Neuronal stem cell (in vitro differentiated cells): Measurements from ENCODE around the gene GDPD3.

ENCODE experiments used
- DNase-seq: peaks from one replicate; pipeline ENCODE4 v3.0.0-alpha.2; 2013; ENCODE audit warnings: low spot score
- H2AFZ ChIP-seq: one replicate; pipeline ENCODE4 v1.6.1; 2013; ENCODE audit warnings: mild to moderate bottlenecking, low read length, inconsistent platforms
- H2AK5ac ChIP-seq: 2 replicates; pipeline ENCODE4 v1.6.1; 2013; ENCODE audit warnings: low read depth, mild to moderate bottlenecking, inconsistent platforms, low read length, moderate library complexity, mixed read lengths
- H2BK120ac ChIP-seq: 2 replicates; pipeline ENCODE4 v1.6.1; 2013; ENCODE audit warnings: low read depth, mild to moderate bottlenecking, inconsistent platforms, low read length, moderate library complexity, mixed read lengths
- H2BK12ac ChIP-seq: one replicate; pipeline ENCODE4 v1.6.1; 2013; ENCODE audit warnings: low read length, inconsistent platforms
- H2BK15ac ChIP-seq: 2 replicates; pipeline ENCODE4 v1.6.1; 2013; ENCODE audit warnings: mild to moderate bottlenecking, low read length, inconsistent platforms, mixed read lengths
- H2BK5ac ChIP-seq: one replicate; pipeline ENCODE4 v1.6.1; 2013; ENCODE audit warnings: inconsistent platforms, mild to moderate bottlenecking, low read length, moderate library complexity
- H3K14ac ChIP-seq: one replicate; pipeline ENCODE4 v1.6.1; 2013; ENCODE audit warnings: low read length, inconsistent platforms
- H3K18ac ChIP-seq: 2 replicates; pipeline ENCODE4 v1.6.1; 2013; ENCODE audit warnings: low read length, inconsistent platforms
- H3K23ac ChIP-seq: 2 replicates; pipeline ENCODE4 v1.6.1; 2013; ENCODE audit warnings: low read depth, mild to moderate bottlenecking, mixed read lengths, low read length, inconsistent platforms; ENCODE audit not compliant: poor library complexity
- H3K27ac ChIP-seq: replicated peaks from 3 replicates; pipeline ENCODE4 v1.5.1; 2013; ENCODE audit warnings: low read length, inconsistent platforms
- H3K27me3 ChIP-seq, 3 experiments: 2 replicates each; pipeline ENCODE4 v1.6.1; 2013; ENCODE audit warnings: low read length in 3 of 3, mild to moderate bottlenecking in 2 of 3, inconsistent platforms in 1 of 3, low read depth in 1 of 3, mixed read lengths in 1 of 3, moderate library complexity in 1 of 3; ENCODE audit not compliant: control insufficient read depth in 3 of 3, insufficient read depth in 3 of 3
- H3K36me3 ChIP-seq, 2 donors: replicated peaks in 1 of 2; 2 replicates each; pipeline ENCODE4 v1.6.1; 2013; ENCODE audit warnings: low read length in 2 of 2; ENCODE audit not compliant: control insufficient read depth in 2 of 2, insufficient read depth in 2 of 2
- H3K4ac ChIP-seq: 2 replicates; pipeline ENCODE4 v1.6.1; 2013; ENCODE audit warnings: inconsistent platforms, mild to moderate bottlenecking, low read length, moderate library complexity
- H3K4me1 ChIP-seq, 2 donors: 1 replicate in 1 of 2; 2 replicates in 1 of 2; pipeline ENCODE4 v1.6.1; 2013; ENCODE audit warnings: low read length in 2 of 2, low read depth in 1 of 2; ENCODE audit not compliant: control insufficient read depth in 2 of 2, insufficient read depth in 1 of 2
- H3K4me2 ChIP-seq: one replicate; pipeline ENCODE4 v1.6.1; 2013; ENCODE audit warnings: mild to moderate bottlenecking, low read length, inconsistent platforms; ENCODE audit not compliant: insufficient read depth, poor library complexity, severe bottlenecking
- H3K4me3 ChIP-seq, 2 donors: 2 replicates each; pipeline ENCODE4 v1.5.1; 2013; ENCODE audit warnings: low read length in 2 of 2, mild to moderate bottlenecking in 2 of 2, inconsistent platforms in 1 of 2, moderate library complexity in 1 of 2
- H3K79me1 ChIP-seq: one replicate; pipeline ENCODE4 v1.6.1; 2013; ENCODE audit warnings: low read depth, mild to moderate bottlenecking, inconsistent platforms, low read length, moderate library complexity
- H3K9ac ChIP-seq: one replicate; pipeline ENCODE4 v1.6.1; 2013; ENCODE audit warnings: mild to moderate bottlenecking, low read depth, low read length, inconsistent platforms; ENCODE audit not compliant: poor library complexity
- H3K9me3 ChIP-seq, 2 donors: replicated peaks in 1 of 2; 2 replicates each; pipeline versions ENCODE3 to v1.6.1; 2013; ENCODE audit warnings: low read length in 2 of 2, mild to moderate bottlenecking in 2 of 2, inconsistent platforms in 1 of 2, low read depth in 1 of 2, mixed read lengths in 1 of 2, moderate library complexity in 1 of 2; ENCODE audit not compliant: control insufficient read depth in 2 of 2, insufficient read depth in 1 of 2
- H4K8ac ChIP-seq: one replicate; pipeline ENCODE4 v1.6.1; 2013; ENCODE audit warnings: low read depth, mild to moderate bottlenecking, inconsistent platforms, low read length, moderate library complexity
- H4K91ac ChIP-seq: one replicate; pipeline ENCODE4 v1.6.1; 2013; ENCODE audit warnings: low read length, low read depth, mild to moderate bottlenecking, inconsistent platforms; ENCODE audit not compliant: poor library complexity
- WGBS, 2 donors: extraction: QIAGEN DNeasy Blood & Tissue Kit; methylation state at CpG; one replicate each; pipeline ENCODE4 v1.1.7; 2013; ENCODE audit warnings: missing lambda C conversion rate in 2 of 2, mixed read lengths in 1 of 2; ENCODE audit not compliant: insufficient read length in 2 of 2, insufficient replicate concordance in 1 of 2; ENCODE audit errors: extremely low coverage in 2 of 2; 5-methylcytosine and 5-hydroxymethylcytosine counted together

The GDPD3 gene

GRCh38 chr16:30085247-30085646 lies 28.1 kb downstream of the GDPD3 start:
- H2AK5ac ChIP-seq = no peak overlapping the region
- H3K27ac ChIP-seq = no peak overlapping the region
- H2BK15ac ChIP-seq = no peak overlapping the region
- no peak overlapping the region for H4K91ac ChIP-seq
- DNase-seq = no peak
- H3K23ac ChIP-seq = no peak overlapping the region
- no peak overlapping the region for H4K8ac ChIP-seq
- no peaks in the 10 kb centered on the region for H3K79me1 ChIP-seq
- H3K4me1 ChIP-seq = peaks cover 0 to under 1% of the 10 kb centered on the region in 2 donors
- WGBS, 2 donors = no CpG with 5 or more reads among the region's 3 CpGs
- peaks cover 0 to 3% of the 10 kb centered on the region in 2 donors for H3K9me3 ChIP-seq
- no peak overlapping the region for H2BK5ac ChIP-seq
- H3K18ac ChIP-seq = no peak overlapping the region
- no peak overlapping the region for H2BK120ac ChIP-seq
- H3K27me3 ChIP-seq = no peaks in the 10 kb centered on the region
- no peak overlapping the region for H3K4me3 ChIP-seq
- H3K9ac ChIP-seq = no peak overlapping the region
- H3K4me2 ChIP-seq = no peak overlapping the region
- H2AFZ ChIP-seq = no peak overlapping the region
- H3K36me3 ChIP-seq = peaks cover 43 to 50% of the 10 kb centered on the region in 2 donors
- no peak overlapping the region for H2BK12ac ChIP-seq
- H3K4ac ChIP-seq = no peak overlapping the region
- no peak overlapping the region for H3K14ac ChIP-seq

GRCh38 chr16:30084816-30085159 lies 28.5 kb downstream of the GDPD3 start:
- Histone ChIP-seq H3K9me3 (peaks cover 0 to 3% of the 10 kb centered on the region in 2 donors), H3K14ac (no peak overlapping the region), H3K4me2 (no peak overlapping the region), H3K18ac (no peak overlapping the region), H3K4me1 (no peaks in the 10 kb centered on the region), H2BK5ac (no peak overlapping the region), H3K4me3 (no peak overlapping the region), H2BK12ac (no peak overlapping the region), H3K27me3 (no peaks in the 10 kb centered on the region), H4K91ac (no peak overlapping the region), H2AFZ (no peak overlapping the region), H3K4ac (no peak overlapping the region), H3K27ac (no peak overlapping the region), H3K23ac (no peak overlapping the region), H2BK120ac (no peak overlapping the region), H3K9ac (no peak overlapping the region), H2AK5ac (no peak overlapping the region), H3K36me3 (peaks cover 44 to 55% of the 10 kb centered on the region in 2 donors), H4K8ac (no peak overlapping the region), H3K79me1 (no peaks in the 10 kb centered on the region), H2BK15ac (no peak overlapping the region)
- WGBS, 2 donors = no CpG with 5 or more reads among the region's 17 CpGs
- DNase-seq = no peak

- Histone ChIP-seq H2BK15ac (no peak overlapping the region), H3K79me1 (peaks cover 4% of the 10 kb centered on the region), H2BK12ac (no peak overlapping the region), H2AFZ (no peak overlapping the region), H3K18ac (no peak overlapping the region), H2BK120ac (no peak overlapping the region), H3K4me2 (no peak overlapping the region), H3K27ac (no peak overlapping the region), H4K91ac (no peak overlapping the region), H3K4me3 (no peak overlapping the region), H3K4me1 (no peaks in the 10 kb centered on the region), H3K9me3 (peaks cover 0 to 3% of the 10 kb centered on the region in 2 donors), H3K4ac (no peak overlapping the region), H4K8ac (no peak overlapping the region), H2AK5ac (no peak overlapping the region), H3K27me3 (no peaks in the 10 kb centered on the region), H3K14ac (no peak overlapping the region), H3K36me3 (peaks cover 49 to 60% of the 10 kb centered on the region in 2 donors), H2BK5ac (no peak overlapping the region), H3K9ac (no peak overlapping the region), H3K23ac (no peak overlapping the region)
- no CpG with 5 or more reads among the region's 18 CpGs for WGBS, 2 donors
- no peak for DNase-seq
Measured at GRCh38 chr16:30084096-30084815, 29.1 kb downstream of the GDPD3 start.

GRCh38 chr16:30083216-30084055 lies 29.9 kb downstream of the GDPD3 start:
- no peak overlapping the region for H2BK12ac ChIP-seq
- H2AFZ ChIP-seq = no peak overlapping the region
- peaks cover 8% of the 10 kb centered on the region for H3K79me1 ChIP-seq
- peaks cover 54 to 67% of the 10 kb centered on the region in 2 donors for H3K36me3 ChIP-seq
- H3K4ac ChIP-seq = no peak overlapping the region
- no peak overlapping the region for H3K14ac ChIP-seq
- no peak overlapping the region for H4K8ac ChIP-seq
- no CpG with 5 or more reads among the region's 24 CpGs for WGBS, 2 donors
- DNase-seq = no peak
- H3K27ac ChIP-seq = no peak overlapping the region
- no peak overlapping the region for H2BK120ac ChIP-seq
- H2AK5ac ChIP-seq = no peak overlapping the region
- H2BK15ac ChIP-seq = no peak overlapping the region
- peaks cover 0 to 3% of the 10 kb centered on the region in 2 donors for H3K9me3 ChIP-seq
- H3K4me1 ChIP-seq = no peaks in the 10 kb centered on the region
- H3K4me3 ChIP-seq = no peak overlapping the region
- H3K23ac ChIP-seq = no peak overlapping the region
- no peaks in the 10 kb centered on the region for H3K27me3 ChIP-seq
- no peak overlapping the region for H3K4me2 ChIP-seq
- H2BK5ac ChIP-seq = no peak overlapping the region
- H4K91ac ChIP-seq = no peak overlapping the region
- no peak overlapping the region for H3K18ac ChIP-seq
- no peak overlapping the region for H3K9ac ChIP-seq
